Measurements from ENCODE around the gene KANSL3.

The KANSL3 gene

GRCh38 chr2:96651793-96652192, 13.7 kb upstream of the KANSL3 start:
- no peak for DNase-seq

GRCh38 chr2:96649342-96649741, 11.2 kb upstream of the KANSL3 start:
- DNase-seq: no peak

- DNase-seq: no peak
Measured at GRCh38 chr2:96648306-96648930, 10.3 kb upstream of the KANSL3 start.

- DNase-seq: no peak
Measured at GRCh38 chr2:96647681-96648080, 9.6 kb upstream of the KANSL3 start.

- DNase-seq: peak; percentile 30
Measured at GRCh38 chr2:96642564-96643360, 4.7 kb upstream of the KANSL3 start, which contains the start of gene FER1L5. Gene FER1L5 (plus strand): TSS chr2:96642764. CDS start chr2:96642837, 73 bp downstream.

GRCh38 chr2:96637385-96638143, 548 bp downstream of the KANSL3 start:
- DNase-seq: peak; percentile 78

- DNase-seq: no peak
Measured at GRCh38 chr2:96636551-96637171, 1.5 kb downstream of the KANSL3 start.

GRCh38 chr2:96633641-96634040, 4.5 kb downstream of the KANSL3 start:
- no peak for DNase-seq

- no peak for DNase-seq
Measured at GRCh38 chr2:96631804-96632435, 6.2 kb downstream of the KANSL3 start.

GRCh38 chr2:96626553-96626942, 11.6 kb downstream of the KANSL3 start:
- DNase-seq: no peak

GRCh38 chr2:96625571-96626552, 12.2 kb downstream of the KANSL3 start:
- DNase-seq: no peak

GRCh38 chr2:96623116-96623515, 15.0 kb downstream of the KANSL3 start:
- DNase-seq: no peak

GRCh38 chr2:96622544-96622943, 15.6 kb downstream of the KANSL3 start:
- no peak for DNase-seq

- no peak for DNase-seq
Measured at GRCh38 chr2:96618596-96619283, 19.4 kb downstream of the KANSL3 start.

- no peak for DNase-seq
Measured at GRCh38 chr2:96617012-96617411, 21.1 kb downstream of the KANSL3 start.

GRCh38 chr2:96616535-96616934, 21.6 kb downstream of the KANSL3 start:
- DNase-seq: no peak

GRCh38 chr2:96616128-96616527, 22.0 kb downstream of the KANSL3 start:
- no peak for DNase-seq

- no peak for DNase-seq
Measured at GRCh38 chr2:96608469-96609455, 29.4 kb downstream of the KANSL3 start.

- DNase-seq: no peak
Measured at GRCh38 chr2:96604104-96604503, 34.0 kb downstream of the KANSL3 start.
